ENCODE results near the gene RTL9. TPM values are rescaled to one million over a fixed set of nuclear protein-coding genes. Genes with fewer than 3 reads are reported as not detected.

Gene RTL9
- total and polyA plus RNA-seq, 9 of the 15 experiments (the other 6 are each of a cell fraction or from before 2014, with no cell fraction given), result 0.04 to 0.35 (median 0.13) TPM; not detected in 1

DNA sequence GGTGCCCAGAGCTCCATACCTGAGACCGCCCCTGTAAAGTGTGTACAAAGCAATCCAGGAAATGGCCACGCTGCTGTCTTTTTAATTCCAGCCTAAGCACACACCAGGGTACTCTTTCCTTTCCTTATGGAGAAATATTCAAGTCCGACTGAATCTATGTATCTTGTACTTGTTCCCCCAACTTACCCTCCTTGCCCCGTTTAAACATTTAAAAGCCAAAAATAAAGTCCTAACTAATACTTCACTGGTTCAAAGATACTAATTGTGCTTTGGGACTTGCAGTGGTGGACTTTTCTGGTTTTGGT, 40.0 kb upstream of the RTL9 start:
- in situ Hi-C loops (cut with MboI) (no loop called here), intact Hi-C loops (cut with micrococcal nuclease) (loop anchor here (2.0 to 5.0 kb wide), 3 partner anchors 84 to 141 kb away; no protein-coding TSS in a partner anchor)
- no peak for DNase-seq (ENCODE audit: extremely low read depth in 1 of 4, low spot score in 3 of 4)
- peak overlapping the region; percentile 95 for H3K4me2 ChIP-seq (ENCODE audit: insufficient read depth, low read length)
- H3K4me1 ChIP-seq (replicated peaks in 1 of 2; ENCODE audit: control insufficient read depth in 2 of 2, insufficient read depth in 2 of 2, low read length in 2 of 2), result peaks cover 3 to 30% of the 10 kb centered on the region in 2 experiments; a peak in 2 of 5 replicates
- WGBS (ENCODE audit: insufficient coverage, low coverage, missing lambda C conversion rate), result 4% methylated on average over 4 of the region's 4 CpGs
- H3K27ac ChIP-seq (ENCODE audit: extremely low read depth, low read depth, low read length), result peak overlapping the region; percentile 90
- H2AFZ ChIP-seq (ENCODE audit: low read depth, low read length), result peak overlapping the region; percentile 87
- peak overlapping the region; percentile 92 to 95 for H3K9ac ChIP-seq (ENCODE audit: insufficient read depth in 1 of 2, low read depth in 2 of 2, low read length in 2 of 2)
- peak overlapping the region; percentile 95 for H3K4me3 ChIP-seq
- peaks cover 49% of the 10 kb centered on the region for H3K79me2 ChIP-seq (ENCODE audit: control insufficient read depth, insufficient read depth, low read length)
- peaks cover 12% of the 10 kb centered on the region for H4K20me1 ChIP-seq (replicated peaks; ENCODE audit: control insufficient read depth, insufficient read depth, low read length)
- H3K36me3 ChIP-seq (ENCODE audit: control insufficient read depth, insufficient read depth, low read length), result peaks cover 2% of the 10 kb centered on the region; the same call in 1 of the 3 replicates
- POLR2A ChIA-PET, result interaction anchor here (0.8 to 1.7 kb wide), 4 partner anchors 23 to 158 kb away, joined by 3 to 4 read pairs (median 4); no protein-coding TSS in a partner anchor
- H3K27me3 ChIP-seq (ENCODE audit: control insufficient read depth in 2 of 2, insufficient read depth in 2 of 2, low read length in 2 of 2), result no peaks in the 10 kb centered on the region
- H3K9me3 ChIP-seq (replicated peaks; ENCODE audit: control insufficient read depth, insufficient read depth, low read depth, low read length), result no peaks in the 10 kb centered on the region
- BruUV-seq (replicated peaks), result TSS peak; percentile 95
- FAIRE-seq, result no peak
- CTCF ChIA-PET (ENCODE audit: low intra/inter-chr PET ratio), result no interaction called here
- peak; percentile 7 for ATAC-seq
- no peaks in the 10 kb centered on the region for H3K9me1 ChIP-seq (ENCODE audit: control insufficient read depth, insufficient read depth, low read length)
- TF ChIP-seq, protein P1, sequence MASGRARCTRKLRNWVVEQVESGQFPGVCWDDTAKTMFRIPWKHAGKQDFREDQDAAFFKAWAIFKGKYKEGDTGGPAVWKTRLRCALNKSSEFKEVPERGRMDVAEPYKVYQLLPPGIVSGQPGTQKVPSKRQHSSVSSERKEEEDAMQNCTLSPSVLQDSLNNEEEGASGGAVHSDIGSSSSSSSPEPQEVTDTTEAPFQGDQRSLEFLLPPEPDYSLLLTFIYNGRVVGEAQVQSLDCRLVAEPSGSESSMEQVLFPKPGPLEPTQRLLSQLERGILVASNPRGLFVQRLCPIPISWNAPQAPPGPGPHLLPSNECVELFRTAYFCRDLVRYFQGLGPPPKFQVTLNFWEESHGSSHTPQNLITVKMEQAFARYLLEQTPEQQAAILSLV (tag; IDR thresholded peaks at IDR 0.05), result no peak
- TF ChIP-seq SAFB (IDR thresholded peaks at IDR 0.05; ENCODE audit: borderline replicate concordance, low read depth, low read length), result no peak
- TF ChIP-seq, protein P2, sequence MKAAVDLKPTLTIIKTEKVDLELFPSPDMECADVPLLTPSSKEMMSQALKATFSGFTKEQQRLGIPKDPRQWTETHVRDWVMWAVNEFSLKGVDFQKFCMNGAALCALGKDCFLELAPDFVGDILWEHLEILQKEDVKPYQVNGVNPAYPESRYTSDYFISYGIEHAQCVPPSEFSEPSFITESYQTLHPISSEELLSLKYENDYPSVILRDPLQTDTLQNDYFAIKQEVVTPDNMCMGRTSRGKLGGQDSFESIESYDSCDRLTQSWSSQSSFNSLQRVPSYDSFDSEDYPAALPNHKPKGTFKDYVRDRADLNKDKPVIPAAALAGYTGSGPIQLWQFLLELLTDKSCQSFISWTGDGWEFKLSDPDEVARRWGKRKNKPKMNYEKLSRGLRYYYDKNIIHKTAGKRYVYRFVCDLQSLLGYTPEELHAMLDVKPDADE (conservative IDR thresholded peaks at IDR 0.05; ENCODE audit: control insufficient read depth, low read depth, low read length), result no peak
- TF ChIP-seq POLR3A (IDR thresholded peaks at IDR 0.05; ENCODE audit: borderline replicate concordance, extremely low read depth, insufficient read depth, insufficient read length), result no peak
- TF ChIP-seq HDAC3 (IDR thresholded peaks at IDR 0.05; ENCODE audit: borderline replicate concordance, partially characterized antibody), result peak; percentile 21
- no peak for TF ChIP-seq SNRNP70 (optimal IDR thresholded peaks at IDR 0.05; ENCODE audit: low read depth, low read length)
- no peak for TF ChIP-seq GTF2F1 (IDR thresholded peaks at IDR 0.05; ENCODE audit: low read depth, low read length)
- TF ChIP-seq CREBBP (IDR thresholded peaks at IDR 0.05; ENCODE audit: low read depth, low read length), result no peak
- TF ChIP-seq, protein P3, sequence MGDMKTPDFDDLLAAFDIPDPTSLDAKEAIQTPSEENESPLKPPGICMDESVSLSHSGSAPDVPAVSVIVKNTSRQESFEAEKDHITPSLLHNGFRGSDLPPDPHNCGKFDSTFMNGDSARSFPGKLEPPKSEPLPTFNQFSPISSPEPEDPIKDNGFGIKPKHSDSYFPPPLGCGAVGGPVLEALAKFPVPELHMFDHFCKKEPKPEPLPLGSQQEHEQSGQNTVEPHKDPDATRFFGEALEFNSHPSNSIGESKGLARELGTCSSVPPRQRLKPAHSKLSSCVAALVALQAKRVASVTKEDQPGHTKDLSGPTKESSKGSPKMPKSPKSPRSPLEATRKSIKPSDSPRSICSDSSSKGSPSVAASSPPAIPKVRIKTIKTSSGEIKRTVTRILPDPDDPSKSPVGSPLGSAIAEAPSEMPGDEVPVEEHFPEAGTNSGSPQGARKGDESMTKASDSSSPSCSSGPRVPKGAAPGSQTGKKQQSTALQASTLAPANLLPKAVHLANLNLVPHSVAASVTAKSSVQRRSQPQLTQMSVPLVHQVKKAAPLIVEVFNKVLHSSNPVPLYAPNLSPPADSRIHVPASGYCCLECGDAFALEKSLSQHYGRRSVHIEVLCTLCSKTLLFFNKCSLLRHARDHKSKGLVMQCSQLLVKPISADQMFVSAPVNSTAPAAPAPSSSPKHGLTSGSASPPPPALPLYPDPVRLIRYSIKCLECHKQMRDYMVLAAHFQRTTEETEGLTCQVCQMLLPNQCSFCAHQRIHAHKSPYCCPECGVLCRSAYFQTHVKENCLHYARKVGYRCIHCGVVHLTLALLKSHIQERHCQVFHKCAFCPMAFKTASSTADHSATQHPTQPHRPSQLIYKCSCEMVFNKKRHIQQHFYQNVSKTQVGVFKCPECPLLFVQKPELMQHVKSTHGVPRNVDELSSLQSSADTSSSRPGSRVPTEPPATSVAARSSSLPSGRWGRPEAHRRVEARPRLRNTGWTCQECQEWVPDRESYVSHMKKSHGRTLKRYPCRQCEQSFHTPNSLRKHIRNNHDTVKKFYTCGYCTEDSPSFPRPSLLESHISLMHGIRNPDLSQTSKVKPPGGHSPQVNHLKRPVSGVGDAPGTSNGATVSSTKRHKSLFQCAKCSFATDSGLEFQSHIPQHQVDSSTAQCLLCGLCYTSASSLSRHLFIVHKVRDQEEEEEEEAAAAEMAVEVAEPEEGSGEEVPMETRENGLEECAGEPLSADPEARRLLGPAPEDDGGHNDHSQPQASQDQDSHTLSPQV (IDR thresholded peaks at IDR 0.05), result peak; percentile 77; the same call in 1 of the 2 replicates
- no peak for TF ChIP-seq MEF2D (tag; conservative IDR thresholded peaks at IDR 0.05; ENCODE audit: low read depth)
- TF ChIP-seq ZNF699 (CRISPR knock-in tag; IDR thresholded peaks at IDR 0.05; ENCODE audit: insufficient replicate concordance), result no peak
- 0 out of 2 replicates have a peak, but pooled peaks have one; percentile 10 for TF ChIP-seq KAT7 (CRISPR knock-in tag; IDR thresholded peaks at IDR 0.05; ENCODE audit: borderline replicate concordance)
- TF ChIP-seq, protein P4, sequence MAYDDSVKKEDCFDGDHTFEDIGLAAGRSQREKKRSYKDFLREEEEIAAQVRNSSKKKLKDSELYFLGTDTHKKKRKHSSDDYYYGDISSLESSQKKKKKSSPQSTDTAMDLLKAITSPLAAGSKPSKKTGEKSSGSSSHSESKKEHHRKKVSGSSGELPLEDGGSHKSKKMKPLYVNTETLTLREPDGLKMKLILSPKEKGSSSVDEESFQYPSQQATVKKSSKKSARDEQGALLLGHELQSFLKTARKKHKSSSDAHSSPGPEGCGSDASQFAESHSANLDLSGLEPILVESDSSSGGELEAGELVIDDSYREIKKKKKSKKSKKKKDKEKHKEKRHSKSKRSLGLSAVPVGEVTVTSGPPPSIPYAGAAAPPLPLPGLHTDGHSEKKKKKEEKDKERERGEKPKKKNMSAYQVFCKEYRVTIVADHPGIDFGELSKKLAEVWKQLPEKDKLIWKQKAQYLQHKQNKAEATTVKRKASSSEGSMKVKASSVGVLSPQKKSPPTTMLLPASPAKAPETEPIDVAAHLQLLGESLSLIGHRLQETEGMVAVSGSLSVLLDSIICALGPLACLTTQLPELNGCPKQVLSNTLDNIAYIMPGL (CRISPR knock-in tag; IDR thresholded peaks at IDR 0.05), result no peak
- no peak for TF ChIP-seq MXI1 (IDR thresholded peaks at IDR 0.05; ENCODE audit: low read depth, low read length)

Measured in K562 (cell line).